HepG2 (cell line): ENCODE measurements around the gene WNT5B. TPM values are rescaled to one million over a fixed set of nuclear protein-coding genes. Genes with fewer than 3 reads are reported as not detected.

ENCODE experiments used
- AHDC1 ChIP-seq: sonication (generic); formaldehyde crosslinking; IDR thresholded peaks from 2 replicates; pipeline ENCODE4 v1.5.1; 2020; ENCODE audit warnings: mild to moderate bottlenecking, missing genetic modification reagents, borderline replicate concordance
- ATM ChIP-seq: fragments of 450-650 bp; IDR thresholded peaks from 2 replicates; pipeline ENCODE4 v1.7.1; 2017; ENCODE audit warnings: mild to moderate bottlenecking, borderline replicate concordance
- CBX2 ChIP-seq, 2 experiments: fragments of 200-600 bp in 1 of 2; sonication (generic); formaldehyde crosslinking in 1 of 2; IDR thresholded peaks; 2 replicates each; pipeline versions ENCODE4 v1.7.0 to v1.8.1; 2018 to 2022; ENCODE audit warnings: low read depth in 2 of 2, low read length in 1 of 2, mild to moderate bottlenecking in 1 of 2, missing genetic modification reagents in 1 of 2
- GATAD2A ChIP-seq: IDR thresholded peaks from 2 replicates; pipeline ENCODE4 v1.6.1; 2016
- HOXA7 ChIP-seq: sonication (generic); formaldehyde crosslinking; IDR thresholded peaks from 2 replicates; pipeline ENCODE4 v1.8.1; 2022; ENCODE audit warnings: mild to moderate bottlenecking, missing genetic modification reagents, moderate library complexity
- MIXL1 ChIP-seq: IDR thresholded peaks from 2 replicates; pipeline ENCODE4 v1.6.1; 2016
- NR2C2 ChIP-seq: sonication (generic); formaldehyde crosslinking; IDR thresholded peaks from 2 replicates; pipeline ENCODE4 v1.4.0; 2020; ENCODE audit warnings: missing genetic modification reagents, mild to moderate bottlenecking, moderate library complexity, borderline replicate concordance
- POLR2AphosphoS5 ChIP-seq: IDR thresholded peaks from 2 replicates; pipeline ENCODE4 v1.6.1; 2012; ENCODE audit warnings: low read depth, low read length
- RBAK ChIP-seq: sonication (generic); formaldehyde crosslinking; IDR thresholded peaks from 2 replicates; pipeline ENCODE4 v1.5.1; 2020; ENCODE audit warnings: mild to moderate bottlenecking, missing genetic modification reagents
- RBM39 ChIP-seq: fragments of 200-400 bp; formaldehyde crosslinking; IDR thresholded peaks from one replicate; pipeline ENCODE4 v1.6.1; 2018; ENCODE audit warnings: antibody characterized with exemption, mild to moderate bottlenecking, low read depth, low read length; ENCODE audit not compliant: poor library complexity, severe bottlenecking
- RXRB ChIP-seq: IDR thresholded peaks from 2 replicates; pipeline ENCODE4 v1.6.1; 2016; ENCODE audit warnings: borderline replicate concordance, missing genetic modification reagents, missing compliant biosample characterization
- SIX1 ChIP-seq: sonication (generic); formaldehyde crosslinking; IDR thresholded peaks from 2 replicates; pipeline ENCODE4 v1.4.0; 2020; ENCODE audit warnings: missing genetic modification reagents, borderline replicate concordance
- ZBTB39 ChIP-seq: sonication (generic); formaldehyde crosslinking; IDR thresholded peaks from 2 replicates; pipeline ENCODE4 v1.5.0; 2020; ENCODE audit warnings: missing genetic modification reagents
- ZNF251 ChIP-seq: sonication (generic); formaldehyde crosslinking; IDR thresholded peaks from 2 replicates; pipeline ENCODE4 v1.9.0; 2021; ENCODE audit warnings: mild to moderate bottlenecking, missing genetic modification reagents
- ZNF329 ChIP-seq: sonication (generic); formaldehyde crosslinking; IDR thresholded peaks from 2 replicates; pipeline ENCODE4 v1.9.0; 2021; ENCODE audit warnings: low read depth, mild to moderate bottlenecking, missing genetic modification reagents
- ZNF451 ChIP-seq: sonication (generic); formaldehyde crosslinking; IDR thresholded peaks from 2 replicates; pipeline ENCODE4 v1.5.0; 2020; ENCODE audit warnings: mild to moderate bottlenecking, missing genetic modification reagents
- ZNF609 ChIP-seq: sonication (generic); formaldehyde crosslinking; IDR thresholded peaks from 2 replicates; pipeline ENCODE4 v1.4.0; 2020; ENCODE audit warnings: mild to moderate bottlenecking, missing genetic modification reagents, borderline replicate concordance
- polyA plus RNA-seq, 8 experiments: library from polyadenylated mRNA; depleted of rRNA in 3 of 8; stranded (reverse) in 7 of 8; unstranded in 1 of 8; fragments of >200 nt; fragmentation: Illumina TruSeq in 4 of 8; extraction: Trizol in 4 of 8; gene quantifications; 2 replicates each; pipeline versions ENCODE4 v1.2.1 to v1.2.3, GENCODE V29; 2011 to 2016; ENCODE audit warnings: low read depth in 4 of 8, missing spikeins in 1 of 8, mixed read lengths in 1 of 8; ENCODE audit not compliant: insufficient read depth in 1 of 8
- total RNA-seq, 5 experiments: library from RNA; depleted of rRNA; stranded (reverse); fragments of >200 nt; fragmentation: Illumina TruSeq; extraction: Trizol; gene quantifications; 2 replicates each; pipeline ENCODE4 v1.2.3, GENCODE V29; 2016; ENCODE audit warnings: low read depth in 1 of 5

The WNT5B gene
- total and polyA plus RNA-seq, 2 of the 13 experiments (the other 11 are each of a cell fraction or from before 2014, with no cell fraction given): 0.04 TPM; not detected in 1

GRCh38 chr12:1666685-1667162 lies 37.7 kb downstream of the WNT5B start (continued):
- TF ChIP-seq ZBTB39 (CRISPR knock-in tag): no peak
- no peak for TF ChIP-seq ZNF329 (CRISPR knock-in tag)
- no peak for TF ChIP-seq SIX1 (CRISPR knock-in tag)
- no peak for TF ChIP-seq POLR2AphosphoS5
- TF ChIP-seq RXRB (CRISPR knock-in tag): peak; percentile 90
- TF ChIP-seq MIXL1 (CRISPR knock-in tag): no peak
- TF ChIP-seq ZNF251: no peak
- TF ChIP-seq CBX2 (IDR thresholded peaks at IDR 0.05; ENCODE audit: low read depth, low read length): no peak
- TF ChIP-seq CBX2 (CRISPR knock-in tag; IDR thresholded peaks at IDR 0.05; ENCODE audit: low read depth): no peak
- no peak for TF ChIP-seq ATM
- no peak for TF ChIP-seq NR2C2
- TF ChIP-seq ZNF451 (CRISPR knock-in tag): no peak
- no peak for TF ChIP-seq HOXA7 (CRISPR knock-in tag)
- TF ChIP-seq AHDC1: no peak
- peak; percentile 49; the same call in 1 of the 2 replicates for TF ChIP-seq ZNF609 (CRISPR knock-in tag)
- peak; percentile 63 for TF ChIP-seq GATAD2A (CRISPR knock-in tag)
- TF ChIP-seq RBM39: no peak
- no peak for TF ChIP-seq RBAK (CRISPR knock-in tag)
